GM18511 (cell line): Measurements from ENCODE around the gene PDCD7.
"Not testable (repeated sequence)": the region's sequence is repeated elsewhere in the genome, so short reads cannot be mapped to it uniquely, and the experiment has no call there.

ENCODE experiments used
- ATAC-seq: cut with Tn5 transposase; IDR thresholded peaks from one replicate; pipeline ENCODE4 v1.9.1; 2021; ENCODE audit warnings: mild to moderate bottlenecking, moderate library complexity; ENCODE audit not compliant: unreplicated experiment

PDCD7 gene, protein sequence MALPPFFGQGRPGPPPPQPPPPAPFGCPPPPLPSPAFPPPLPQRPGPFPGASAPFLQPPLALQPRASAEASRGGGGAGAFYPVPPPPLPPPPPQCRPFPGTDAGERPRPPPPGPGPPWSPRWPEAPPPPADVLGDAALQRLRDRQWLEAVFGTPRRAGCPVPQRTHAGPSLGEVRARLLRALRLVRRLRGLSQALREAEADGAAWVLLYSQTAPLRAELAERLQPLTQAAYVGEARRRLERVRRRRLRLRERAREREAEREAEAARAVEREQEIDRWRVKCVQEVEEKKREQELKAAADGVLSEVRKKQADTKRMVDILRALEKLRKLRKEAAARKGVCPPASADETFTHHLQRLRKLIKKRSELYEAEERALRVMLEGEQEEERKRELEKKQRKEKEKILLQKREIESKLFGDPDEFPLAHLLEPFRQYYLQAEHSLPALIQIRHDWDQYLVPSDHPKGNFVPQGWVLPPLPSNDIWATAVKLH

DNA sequence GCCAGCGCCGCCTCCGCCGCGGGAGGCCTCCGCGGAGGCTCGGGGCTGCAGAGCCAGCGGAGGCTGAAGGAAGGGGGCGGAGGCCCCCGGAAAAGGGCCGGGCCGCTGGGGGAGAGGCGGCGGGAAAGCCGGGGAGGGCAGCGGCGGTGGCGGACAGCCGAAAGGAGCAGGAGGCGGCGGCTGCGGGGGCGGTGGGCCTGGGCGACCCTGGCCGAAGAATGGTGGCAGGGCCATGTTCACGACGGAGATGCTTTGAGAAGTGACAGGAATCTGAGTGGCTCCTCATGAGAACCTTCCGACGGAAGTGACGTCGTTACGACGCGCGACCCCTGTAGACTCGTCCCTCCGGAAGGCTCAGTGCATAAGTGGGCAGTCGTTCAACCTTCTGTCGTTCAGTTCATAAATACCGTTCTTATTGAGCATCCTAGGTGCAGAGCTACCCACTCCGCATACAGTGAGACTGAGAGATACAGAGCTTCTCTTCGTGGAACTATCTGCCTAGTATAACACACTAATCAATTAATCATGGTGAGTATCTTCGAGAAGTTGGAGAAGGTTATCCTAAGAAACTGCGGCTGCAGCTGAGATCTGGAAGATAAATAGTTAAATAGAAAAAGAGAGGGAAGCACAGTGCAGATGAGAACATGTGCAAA, at the start of gene PDCD7:
Gene PDCD7 (minus strand): TSS at position 261 of the 653 bp plus-strand sequence. CDS start 27 bp downstream, at position 234.
- ATAC-seq, result peak; percentile 90

DNA sequence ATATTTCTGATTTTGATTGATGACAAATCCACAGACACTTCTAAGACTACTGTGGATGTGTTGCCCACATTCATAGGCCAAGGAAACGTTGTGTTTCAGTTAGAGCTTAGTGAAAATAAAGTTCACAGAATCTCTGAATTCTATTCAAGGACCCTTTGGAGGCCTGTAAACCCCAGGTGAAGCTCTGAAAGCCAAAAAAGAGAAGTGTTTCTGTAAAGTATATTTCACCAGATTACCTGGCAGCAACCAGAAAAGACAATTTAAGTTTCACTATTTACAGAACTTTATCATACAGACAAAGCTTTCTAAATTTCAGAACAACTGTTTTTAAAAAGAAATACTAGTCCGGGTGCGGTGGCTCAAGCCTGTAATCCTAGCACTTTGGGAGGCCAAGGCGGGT, 48.9 kb upstream of the PDCD7 start:
- ATAC-seq, result no peak

DNA sequence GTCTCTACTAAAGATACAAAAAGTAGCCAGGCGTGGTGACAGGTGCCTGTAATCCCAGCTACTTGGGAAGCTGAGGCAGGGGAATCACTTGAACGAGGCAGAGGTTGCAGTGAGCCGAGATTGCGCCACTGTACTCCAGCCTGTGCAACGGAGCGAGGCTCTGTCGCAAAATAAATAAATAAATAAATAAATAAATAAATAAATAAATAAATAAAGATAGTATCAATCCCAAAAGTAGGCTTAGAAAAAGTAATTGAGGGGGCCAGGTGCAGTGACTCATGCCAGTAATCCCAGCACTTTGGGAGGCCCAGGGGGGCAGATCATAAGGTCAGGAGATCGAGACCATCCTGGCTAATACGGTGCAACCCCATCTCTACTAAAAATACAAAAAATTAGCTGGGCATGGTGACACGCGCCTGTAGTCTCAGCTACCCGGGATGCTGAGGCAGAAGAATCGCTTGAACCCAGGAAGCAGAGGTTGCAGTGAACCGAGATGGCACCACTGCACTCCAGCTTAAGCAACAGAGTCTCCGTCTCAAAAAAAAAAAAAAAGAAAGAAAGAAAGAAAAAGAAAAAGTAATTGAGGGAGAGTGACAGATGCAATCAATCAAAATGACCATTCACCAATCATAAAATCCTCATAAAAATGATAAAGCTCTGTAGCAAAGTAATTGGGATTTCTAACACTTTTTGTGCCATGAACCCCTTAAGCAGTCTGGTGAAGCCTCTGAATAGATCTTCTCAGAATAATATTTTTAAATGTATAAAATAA, 48.2 kb upstream of the PDCD7 start:
- not testable (repeated sequence) for ATAC-seq

DNA sequence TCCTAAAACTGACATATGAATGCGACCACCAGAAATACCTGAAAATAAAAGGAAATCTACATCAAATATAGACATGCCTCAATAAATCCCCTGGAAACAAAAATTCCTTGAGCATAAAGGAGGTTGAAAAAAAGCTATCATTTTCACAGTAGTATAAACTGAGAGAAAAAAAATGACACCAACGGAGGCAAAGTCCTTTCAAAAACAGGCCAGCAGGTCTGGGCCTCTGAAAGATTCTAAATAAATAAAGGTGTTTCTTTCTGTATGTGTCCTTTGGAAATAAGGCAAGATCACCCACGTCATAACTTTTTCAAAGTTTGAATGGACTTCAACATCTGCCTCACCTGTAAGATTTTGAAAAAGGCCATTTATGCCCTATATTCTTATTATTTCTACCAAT, 46.6 kb upstream of the PDCD7 start:
- no peak for ATAC-seq

DNA sequence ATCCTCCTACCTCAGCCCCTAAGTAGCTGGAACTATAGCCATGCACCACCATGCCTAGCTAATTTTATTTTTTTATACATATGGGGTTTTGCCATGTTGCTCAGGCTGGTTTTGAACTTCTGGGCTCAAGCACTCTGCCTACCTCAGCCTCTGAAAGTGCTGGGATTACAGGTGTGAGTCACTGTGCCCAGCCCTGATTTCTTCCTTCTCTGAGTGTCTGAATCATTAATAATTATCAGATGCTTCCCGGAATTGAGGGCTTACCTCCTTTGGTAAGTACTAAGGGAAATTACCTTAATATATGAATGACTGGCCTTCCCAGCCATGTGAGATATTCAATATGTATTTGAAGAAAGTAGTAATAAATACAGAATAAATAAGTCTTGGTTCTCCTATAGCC, 44.3 kb upstream of the PDCD7 start:
- no peak for ATAC-seq

DNA sequence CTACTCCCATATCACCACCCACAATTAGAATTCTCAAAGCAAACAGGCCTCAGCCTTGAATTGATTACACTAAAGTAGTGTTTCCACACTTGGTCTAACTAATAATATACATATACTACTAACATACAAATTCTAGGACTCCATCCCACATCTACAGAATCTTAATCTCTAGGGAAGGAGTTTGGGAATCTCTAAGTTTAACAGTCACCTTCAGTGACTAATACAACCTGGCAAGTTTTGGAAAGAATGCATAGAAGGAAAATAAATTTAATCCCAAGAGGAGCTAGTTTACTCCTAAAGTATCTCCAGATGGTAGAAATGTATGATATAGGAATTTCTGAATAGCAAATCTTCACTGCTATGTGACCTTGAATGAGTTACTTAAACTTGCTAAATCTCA, 42.4 kb upstream of the PDCD7 start:
- no peak for ATAC-seq

DNA sequence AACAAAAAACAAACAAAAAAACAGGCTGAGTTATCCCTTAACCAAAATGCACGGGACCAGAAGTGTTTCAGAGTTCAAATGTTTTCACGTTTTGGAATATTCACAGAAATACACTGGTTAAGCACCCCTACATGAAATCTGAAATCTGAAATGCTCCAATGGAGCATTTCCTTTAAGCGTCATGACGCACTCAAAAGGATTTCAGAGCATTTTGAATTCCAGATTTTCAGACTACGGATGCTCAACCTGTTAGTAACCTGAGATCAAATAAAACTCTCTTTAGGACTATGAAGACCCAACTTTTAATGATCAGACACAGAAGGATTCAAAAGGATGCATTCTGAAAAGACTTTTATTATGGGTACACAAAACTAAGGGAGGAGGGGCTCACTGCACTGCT, 41.9 kb upstream of the PDCD7 start:
- ATAC-seq, result no peak

DNA sequence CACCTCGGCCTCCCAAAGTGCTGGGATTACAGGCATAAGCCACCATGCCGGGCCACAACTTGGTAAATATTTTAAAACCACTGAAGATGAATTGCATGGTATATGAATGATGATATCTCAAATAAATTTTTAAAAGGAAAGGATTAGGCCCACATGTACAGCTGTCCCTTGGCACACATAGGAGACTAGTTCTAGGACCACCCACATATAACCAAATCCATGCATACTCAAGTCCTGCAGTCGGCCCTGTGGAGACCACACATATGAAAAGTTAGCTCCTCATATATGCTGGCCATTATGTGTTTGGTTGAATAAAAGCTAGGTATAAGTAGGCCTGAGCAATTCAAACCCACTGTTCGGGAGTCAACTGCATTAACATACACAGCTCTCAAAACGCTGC, 40.9 kb upstream of the PDCD7 start:
- no peak for ATAC-seq

DNA sequence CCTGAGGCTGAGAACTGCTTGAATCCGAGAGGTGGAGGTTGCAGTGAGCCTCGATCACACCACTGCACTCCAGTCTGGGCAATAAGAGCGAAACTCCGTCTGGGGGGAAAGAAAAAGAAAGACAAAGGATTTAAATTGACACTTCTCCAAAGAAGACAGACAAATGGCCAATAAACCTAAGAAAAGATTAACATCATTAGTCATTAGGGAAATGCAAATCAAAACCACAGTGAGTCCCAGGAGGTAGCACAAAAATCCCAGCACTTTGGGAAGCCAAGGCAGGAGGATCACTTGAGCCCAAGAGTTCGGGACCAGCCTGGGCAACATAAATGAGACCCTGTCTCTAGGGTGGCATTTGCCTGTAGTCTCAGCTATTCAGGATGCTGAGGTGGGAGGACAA, 38.9 kb upstream of the PDCD7 start:
- no peak for ATAC-seq

DNA sequence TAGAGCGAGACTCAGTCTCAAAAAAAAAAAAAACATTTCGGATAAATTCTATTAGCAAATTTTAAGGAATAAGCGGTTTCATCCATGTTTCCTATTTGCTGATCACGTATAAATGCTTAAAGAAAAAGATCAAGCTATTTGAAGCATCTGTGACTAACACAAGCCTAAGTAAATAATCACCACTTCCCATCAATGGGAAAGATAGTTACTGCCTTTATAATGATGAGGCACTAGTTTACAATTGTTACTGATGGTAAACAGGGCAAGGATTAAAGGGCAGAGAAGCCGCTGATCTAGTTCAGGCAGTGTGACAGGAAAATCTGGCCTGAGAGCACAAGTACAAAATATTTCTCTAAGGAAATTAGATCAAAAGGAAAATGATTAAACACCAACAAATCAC, 37.8 kb upstream of the PDCD7 start:
- ATAC-seq, result no peak

DNA sequence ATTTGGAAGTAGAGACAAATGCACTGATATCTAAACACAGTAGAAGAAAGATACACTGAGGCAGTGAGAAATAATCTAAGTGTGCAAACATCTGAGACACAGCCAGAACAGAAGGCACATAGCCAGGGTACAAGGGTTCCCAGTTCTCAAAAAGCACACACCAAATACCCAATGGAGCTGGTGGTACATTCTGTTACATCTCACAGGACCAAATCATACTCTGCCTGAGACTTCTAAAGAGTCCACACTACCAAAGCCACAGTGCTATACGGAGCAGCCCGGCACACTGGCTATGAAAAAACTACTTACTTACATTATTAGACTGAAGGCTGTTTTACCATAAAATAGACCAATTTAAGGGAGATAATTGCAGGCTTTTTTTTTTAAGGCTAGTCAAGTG, 32.3 kb upstream of the PDCD7 start:
- ATAC-seq, result no peak

DNA sequence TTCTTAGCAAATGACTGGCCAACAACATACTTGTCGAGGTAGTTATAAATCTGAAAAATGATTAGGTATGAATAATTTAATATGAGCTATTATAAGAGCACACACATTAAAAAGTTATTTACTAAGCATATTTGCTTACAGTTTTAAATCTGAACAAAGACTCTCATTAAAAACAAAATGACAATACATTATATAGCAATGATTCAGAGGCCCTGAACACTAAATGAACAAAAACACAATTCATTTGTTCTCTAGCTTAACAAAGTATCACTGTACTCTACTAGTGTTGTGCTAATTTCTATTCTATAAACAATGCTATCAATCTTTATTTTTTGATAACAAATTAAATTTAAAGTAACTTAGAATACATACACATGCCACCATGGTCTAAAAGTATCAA, 30.5 kb upstream of the PDCD7 start:
- ATAC-seq, result no peak

DNA sequence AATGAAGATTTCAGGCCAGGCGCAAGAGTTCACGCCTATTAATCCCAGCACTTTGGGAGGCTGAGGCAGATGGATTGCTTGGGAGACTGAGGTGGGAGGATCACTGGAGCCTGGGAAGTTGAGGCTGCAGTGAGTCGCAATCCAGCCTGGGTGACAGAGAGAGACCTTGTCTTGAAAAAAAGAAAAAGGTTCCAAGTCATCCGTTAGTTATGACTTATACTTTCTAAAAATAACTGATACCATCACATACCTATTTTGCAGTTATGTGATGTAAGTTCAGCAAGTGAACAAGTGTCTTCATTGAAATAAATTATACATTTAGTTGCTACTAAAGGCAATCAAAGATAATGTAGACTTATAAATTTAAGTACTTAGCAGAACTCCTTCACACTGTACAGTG, 29.4 kb upstream of the PDCD7 start:
- ATAC-seq, result no peak

DNA sequence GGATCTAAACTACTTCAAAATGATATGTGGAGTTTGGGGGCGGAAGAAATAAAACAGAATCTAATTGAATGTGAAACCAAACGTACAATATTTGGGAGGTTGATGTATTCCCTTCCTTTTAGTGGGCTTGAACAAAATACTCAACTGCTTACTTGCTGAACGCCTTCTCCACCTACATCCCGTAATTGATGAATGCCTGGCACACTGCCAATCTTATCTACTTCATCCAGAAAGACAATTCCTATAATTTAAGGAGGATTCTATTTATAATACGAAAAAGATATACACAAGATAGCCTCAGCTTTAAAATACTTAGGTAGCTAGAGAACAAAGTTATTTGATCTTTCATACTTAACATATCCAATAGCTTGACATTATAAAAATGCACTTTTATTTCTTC, 23.1 kb upstream of the PDCD7 start:
- no peak for ATAC-seq

DNA sequence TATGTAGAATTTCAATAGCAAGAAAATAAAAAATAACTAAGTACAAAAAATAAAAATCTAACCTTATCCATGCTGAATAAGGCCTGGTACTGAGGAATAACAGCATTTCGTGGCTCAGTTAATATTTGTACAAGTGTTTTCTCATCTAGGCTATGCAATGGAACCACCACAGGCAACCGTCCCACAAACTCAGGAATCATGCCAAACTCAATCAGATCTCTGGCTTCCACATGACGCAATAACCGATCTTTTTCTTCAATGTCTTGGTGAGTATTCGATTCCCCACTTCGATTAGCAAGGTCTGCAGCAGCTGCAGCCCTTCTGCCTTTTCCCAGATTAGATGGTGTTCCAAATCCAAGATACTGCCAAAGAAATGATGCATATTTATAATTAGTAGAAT, 21.1 kb upstream of the PDCD7 start:
- ATAC-seq, result no peak

DNA sequence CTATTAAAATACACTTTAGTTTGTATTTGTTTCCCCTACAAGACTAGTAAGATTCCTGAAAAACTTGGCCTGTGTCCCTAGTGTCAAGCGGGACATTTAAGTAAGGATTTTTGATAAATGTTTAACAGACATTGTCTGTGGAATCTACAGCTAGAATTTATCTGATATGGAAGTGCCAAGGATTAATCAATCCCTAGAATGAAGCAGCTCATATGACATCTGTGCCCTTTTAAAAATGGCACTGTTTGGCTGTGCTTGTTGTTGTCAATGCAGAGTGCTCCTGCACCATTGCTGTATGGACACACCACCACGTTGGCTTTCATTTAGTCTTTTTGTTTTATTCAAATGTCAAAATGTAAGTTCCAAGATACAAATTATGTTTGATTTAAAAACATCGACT, 14.3 kb upstream of the PDCD7 start:
- ATAC-seq, result no peak

DNA sequence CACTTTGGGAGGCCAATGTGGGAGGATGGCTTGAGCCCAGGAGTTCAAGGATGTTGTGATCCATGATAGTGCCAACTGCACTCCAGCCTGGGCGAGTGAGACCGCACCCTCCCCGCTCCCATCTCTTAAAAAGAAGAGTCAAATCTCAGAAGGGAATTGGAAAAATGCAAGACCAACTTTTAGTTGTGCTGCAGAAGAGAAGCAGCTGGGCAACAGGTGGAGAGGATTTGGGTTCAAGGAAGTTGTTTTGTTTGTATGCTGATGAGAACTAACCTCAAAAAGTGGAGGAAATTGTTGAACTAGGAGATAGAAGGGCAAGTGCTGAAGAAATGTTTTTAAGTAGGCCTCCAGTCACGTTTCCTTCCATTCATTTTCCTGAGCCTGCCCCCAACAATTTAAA, 12.8 kb upstream of the PDCD7 start:
- no peak for ATAC-seq

DNA sequence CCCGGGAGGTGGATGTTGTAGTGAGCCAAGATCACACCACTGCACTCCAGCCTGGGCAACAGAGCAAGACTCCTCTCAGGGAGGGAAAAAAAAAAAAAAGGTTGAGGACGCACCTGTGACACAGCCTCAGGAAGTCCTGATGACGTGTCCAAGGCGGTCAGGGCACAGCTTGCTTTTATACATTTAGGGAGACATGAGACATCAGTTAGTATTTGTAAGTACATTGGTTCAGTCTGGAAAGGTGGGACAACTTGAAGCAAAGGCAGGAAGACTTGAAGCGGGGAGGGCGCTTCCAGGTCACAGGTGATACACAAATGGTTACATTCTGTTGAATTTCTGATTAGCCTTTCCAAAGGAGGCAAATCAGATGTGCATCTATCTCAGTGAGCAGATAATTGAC, 5.0 kb upstream of the PDCD7 start:
- not testable (repeated sequence) for ATAC-seq

DNA sequence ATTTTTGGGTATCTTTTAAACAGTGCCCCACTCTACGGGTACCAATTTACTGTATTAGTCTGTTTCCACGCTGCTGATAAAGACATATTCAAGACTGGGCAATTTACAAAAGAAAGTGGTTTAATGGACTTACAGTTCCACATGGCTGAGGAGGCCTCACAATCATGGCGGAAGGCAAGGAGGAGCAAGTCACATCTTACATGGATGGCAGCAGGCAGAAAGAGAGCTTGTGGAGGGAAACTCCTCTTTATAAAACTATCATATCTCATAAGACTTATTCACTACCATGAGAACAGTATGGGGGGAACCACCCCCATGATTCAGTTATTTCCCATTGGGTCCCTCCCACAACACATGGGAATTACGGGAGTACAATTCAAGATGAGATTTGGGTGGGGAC, 4.3 kb upstream of the PDCD7 start:
- ATAC-seq, result not testable (repeated sequence)

DNA sequence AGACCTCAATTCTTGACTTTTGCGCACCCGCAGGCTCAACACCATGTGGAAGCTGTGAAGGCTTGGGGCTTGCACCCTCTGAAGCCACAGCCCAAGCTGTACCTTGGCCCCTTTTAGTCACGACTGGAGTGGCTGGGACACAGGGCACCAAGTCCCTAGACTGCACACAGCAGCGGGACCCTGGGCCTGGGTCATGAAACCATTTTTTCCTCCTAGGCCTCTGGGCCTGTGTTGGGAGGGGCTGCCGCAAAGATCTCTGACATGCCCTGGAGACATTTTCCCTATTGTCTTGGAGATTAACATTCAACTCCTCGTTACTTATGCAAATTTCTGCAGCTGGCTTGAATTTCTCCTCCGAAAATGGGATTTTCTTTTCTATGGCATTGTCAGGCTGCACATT, 3.5 kb upstream of the PDCD7 start:
- ATAC-seq, result not testable (repeated sequence)

DNA sequence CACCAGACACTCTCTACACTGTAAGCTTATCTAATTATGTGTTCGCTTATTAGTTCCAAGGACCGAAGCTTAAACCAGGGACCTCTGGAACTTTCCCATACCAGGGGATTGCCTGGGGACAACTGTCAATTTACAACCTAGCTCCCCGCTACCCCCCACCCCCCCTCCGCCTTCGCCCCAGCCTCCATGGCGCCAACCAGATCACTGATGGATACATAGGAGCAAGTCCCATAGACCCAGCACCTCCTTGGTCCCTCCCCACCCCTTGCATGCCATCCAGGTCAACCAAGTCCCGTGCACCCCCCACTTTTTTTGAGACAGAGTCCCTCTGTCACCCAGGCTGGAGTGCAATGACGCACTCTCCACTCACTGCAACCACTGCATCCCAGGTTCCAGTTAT, 930 bp upstream of the PDCD7 start:
- no peak for ATAC-seq
